NCI-H510A (cell line): ENCODE measurements around the gene ORM2.
"Not testable (repeated sequence)": the region's sequence is repeated elsewhere in the genome, so short reads cannot be mapped to it uniquely, and the experiment has no call there.

Experiments
- DNase-seq: peaks from one replicate; lab custom pipeline; 2025; lab: John Stamatoyannopoulos, UW

The ORM2 gene

DNA sequence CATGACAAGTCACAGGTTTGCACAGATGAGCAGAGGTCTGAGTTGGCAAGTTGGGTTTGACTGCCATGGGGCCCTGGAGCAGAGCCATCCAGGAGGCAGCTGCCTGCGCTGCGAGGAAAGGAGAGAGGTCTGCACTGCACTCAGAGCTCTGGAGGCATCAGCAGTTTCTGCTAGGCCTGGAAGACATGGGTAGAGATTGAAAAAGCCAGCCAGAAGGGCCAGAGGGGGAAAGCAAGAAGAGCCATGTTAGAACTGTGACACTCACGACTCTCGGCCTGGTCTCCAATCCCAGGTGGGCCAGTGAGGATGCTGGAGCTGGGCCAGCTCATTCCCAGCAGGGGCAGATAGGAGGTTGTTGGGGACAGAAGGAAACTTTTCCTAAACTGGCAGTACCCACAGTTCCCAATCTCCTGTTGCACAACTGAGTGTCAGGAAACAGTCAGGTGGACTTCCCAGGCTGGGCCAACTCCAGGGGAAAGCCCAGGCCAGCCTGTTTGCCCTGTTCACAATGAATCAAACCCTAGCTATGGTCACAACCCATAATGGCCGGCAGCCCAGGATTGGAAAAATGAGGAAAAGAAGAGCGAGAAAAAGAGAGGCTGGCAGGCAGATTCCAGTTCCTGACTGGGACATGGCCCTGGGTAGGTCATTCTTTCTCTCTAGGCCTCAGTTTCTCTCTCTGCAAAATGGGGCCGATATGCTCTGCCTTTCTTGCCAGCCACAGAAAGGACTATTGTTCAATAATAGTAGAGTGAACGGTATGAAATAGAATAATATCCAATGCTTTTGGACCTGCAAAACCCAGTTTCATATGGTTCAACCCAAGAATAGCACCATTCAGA lies 14.6 kb upstream of the ORM2 start:
- DNase-seq, result no peak

DNA sequence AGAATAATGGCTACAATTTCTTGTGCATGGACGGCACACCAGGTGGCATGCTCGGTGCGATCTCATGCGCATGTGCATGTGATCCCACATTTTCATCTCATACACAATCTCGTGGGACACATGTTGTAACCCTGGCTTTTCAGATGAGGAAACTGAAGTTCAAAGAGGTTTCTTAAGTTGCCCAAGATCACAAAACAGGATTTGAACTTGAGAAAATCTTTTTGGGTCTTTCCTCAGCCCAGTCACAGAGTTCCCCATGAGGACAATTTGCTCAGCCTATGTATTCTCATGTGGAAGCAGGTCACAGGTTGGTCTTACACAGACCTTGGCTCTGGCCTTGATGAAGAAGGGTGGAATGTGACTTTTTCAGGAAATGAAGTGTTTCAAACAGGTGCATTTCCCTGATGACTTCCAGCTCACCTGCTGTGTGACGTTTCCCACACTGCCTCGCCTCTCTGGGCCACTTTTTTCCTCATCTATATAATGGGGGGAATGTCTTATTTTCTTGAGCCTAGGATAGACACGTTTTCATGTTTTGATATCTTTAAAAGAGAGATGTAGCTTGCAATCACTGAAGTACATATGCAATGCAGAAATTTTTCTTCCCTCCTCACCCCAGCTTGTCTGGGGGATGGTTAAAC lies 13.8 kb upstream of the ORM2 start:
- no peak for DNase-seq

- DNase-seq, result no peak
Observed at GRCh38 chr9:114316605-114317230, 13.0 kb upstream of the ORM2 start.

GRCh38 chr9:114317665-114318357 lies 11.9 kb upstream of the ORM2 start:
- DNase-seq, result no peak

DNA sequence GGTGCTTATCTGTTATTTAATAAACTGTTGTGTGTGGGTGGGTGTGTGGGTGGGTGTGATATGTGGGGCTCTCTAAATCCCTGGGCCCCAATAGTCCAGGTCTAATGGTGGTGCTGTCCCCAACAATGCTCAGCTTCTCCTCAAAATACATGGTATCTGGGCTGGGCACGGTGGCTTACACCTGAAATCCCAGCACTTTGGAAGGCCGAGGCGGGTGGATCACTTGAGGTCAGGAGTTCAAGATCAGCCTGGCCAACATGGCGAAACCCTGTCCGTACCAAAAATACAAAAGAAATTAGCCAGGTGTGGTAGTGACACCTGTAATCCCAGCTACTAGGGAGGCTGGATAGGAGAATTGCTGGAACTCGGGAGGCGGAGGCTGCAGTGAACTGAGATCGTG lies 11.3 kb upstream of the ORM2 start:
- no peak for DNase-seq

DNA sequence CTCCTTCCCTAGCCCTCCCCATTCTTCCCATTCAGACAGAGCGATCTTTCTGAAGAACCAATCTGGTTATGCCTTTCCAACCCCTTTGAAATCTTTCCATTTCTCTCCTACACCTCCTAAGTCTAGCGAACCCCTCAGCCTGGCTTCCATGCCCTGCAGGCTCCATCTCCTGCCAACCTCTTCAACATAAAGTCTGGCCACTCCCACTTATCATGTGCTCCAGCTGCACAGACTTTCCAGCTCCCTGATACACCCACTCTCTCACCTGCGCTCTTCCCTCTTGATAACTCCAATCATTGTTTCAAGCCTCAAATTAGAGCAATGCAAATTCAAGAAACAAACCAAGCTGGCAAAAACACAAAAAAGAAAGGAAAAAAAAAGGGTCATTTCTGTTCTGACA lies 10.5 kb upstream of the ORM2 start:
- no peak for DNase-seq

- not testable (repeated sequence) for DNase-seq
Observed at GRCh38 chr9:114320710-114321109, 9.0 kb upstream of the ORM2 start.

DNA sequence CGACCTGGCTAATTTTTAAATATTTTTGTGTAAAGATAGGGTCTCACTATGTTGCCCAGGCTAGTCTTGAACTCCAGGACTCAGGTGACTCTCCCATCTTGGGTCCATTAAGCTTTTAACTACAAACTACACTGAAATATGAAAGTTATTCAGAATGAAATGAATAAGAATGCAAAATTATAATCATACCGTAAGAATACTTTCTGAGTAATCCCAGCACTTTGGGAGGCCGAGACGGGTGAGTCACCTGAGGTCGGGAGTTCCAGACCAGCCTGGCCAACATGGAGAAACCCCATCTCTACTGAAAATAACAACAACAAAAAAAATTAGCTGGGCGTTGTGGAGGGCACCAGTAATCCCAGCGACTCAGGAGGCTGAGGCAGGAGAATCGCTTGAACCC lies 7.9 kb upstream of the ORM2 start:
- DNase-seq, result no peak

DNA sequence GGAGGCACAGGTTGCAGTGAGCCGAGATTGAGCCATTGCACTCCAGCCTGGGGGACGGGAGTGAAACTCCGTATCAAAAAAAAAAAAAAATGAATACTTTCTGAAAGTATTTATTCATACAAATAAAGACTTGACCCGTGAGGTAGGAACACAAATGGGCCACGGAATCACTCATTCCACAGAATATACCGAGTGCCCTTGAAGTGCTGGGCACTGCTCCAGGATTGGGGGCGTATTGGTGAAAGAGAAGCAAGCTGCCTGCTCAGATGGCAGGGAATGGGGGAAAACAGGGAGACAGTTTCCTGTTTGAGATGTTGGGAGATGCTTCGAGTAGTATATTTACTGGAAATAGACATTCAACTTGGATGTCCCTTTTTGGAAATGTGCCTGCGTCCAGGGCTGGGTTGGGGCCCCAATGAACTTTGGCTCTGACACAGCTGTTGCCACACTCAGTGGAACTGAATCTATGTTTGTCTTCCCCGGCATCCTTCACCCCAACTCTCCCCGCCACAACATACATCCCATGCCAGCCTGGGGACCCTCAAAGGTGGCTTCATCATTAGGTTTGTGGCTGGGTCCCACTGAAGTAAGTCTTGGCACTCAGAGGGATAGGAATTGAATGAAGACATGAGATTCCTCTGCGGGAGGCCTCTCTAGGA lies 7.4 kb upstream of the ORM2 start:
- DNase-seq, result not testable (repeated sequence)

DNA sequence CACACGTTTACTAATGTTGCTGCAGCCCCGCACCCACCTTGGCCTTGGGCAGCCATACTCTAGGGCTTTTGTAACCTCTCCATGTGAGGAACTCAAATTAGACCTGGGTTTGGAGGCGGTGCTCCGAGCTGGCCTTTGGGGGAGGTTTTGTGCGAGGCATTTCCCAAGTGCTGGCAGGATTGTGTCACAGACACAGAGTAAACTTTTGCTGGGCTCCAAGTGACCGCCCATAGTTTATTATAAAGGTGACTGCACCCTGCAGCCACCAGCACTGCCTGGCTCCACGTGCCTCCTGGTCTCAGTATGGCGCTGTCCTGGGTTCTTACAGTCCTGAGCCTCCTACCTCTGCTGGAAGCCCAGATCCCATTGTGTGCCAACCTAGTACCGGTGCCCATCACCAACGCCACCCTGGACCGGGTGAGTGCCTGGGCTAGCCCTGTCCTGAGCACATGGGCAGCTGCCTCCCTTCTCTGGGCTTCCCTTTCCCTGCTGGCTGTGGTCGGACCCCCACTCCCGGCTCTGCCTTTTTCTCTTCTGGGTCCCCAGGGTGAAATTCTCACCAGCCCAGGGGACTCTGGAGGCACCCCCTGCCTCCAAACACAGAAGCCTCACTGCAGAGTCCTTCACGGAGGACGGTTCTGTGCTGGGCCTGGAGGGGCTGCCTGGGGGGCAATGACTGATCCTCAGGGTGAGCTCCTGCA lies 6.7 kb upstream of the ORM2 start, which contains the start of gene ORM1:
Gene ORM1 (plus strand): TSS at position 268 of the 701 bp plus-strand sequence. CDS start 36 bp downstream, at position 304.
- not testable (repeated sequence) for DNase-seq

- not testable (repeated sequence) for DNase-seq
Observed at GRCh38 chr9:114323849-114324248, 5.8 kb upstream of the ORM2 start.

DNA sequence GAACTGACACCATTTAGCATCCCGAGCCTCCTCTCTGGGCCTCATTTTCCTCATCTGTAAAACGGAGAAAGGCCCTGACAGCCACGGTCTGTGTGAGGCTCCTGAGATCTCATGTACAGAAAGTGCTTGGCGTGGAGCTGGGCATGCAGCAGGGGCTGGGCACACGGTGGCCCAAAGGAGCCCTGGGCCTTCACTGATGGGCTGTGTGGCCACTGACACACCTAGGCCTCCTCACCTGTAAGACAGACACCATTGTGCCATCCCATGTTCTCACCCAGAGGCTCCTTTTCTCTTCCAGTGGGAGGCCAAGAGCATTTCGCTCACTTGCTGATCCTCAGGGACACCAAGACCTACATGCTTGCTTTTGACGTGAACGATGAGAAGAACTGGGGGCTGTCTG lies 5.2 kb upstream of the ORM2 start:
- DNase-seq, result no peak

DNA sequence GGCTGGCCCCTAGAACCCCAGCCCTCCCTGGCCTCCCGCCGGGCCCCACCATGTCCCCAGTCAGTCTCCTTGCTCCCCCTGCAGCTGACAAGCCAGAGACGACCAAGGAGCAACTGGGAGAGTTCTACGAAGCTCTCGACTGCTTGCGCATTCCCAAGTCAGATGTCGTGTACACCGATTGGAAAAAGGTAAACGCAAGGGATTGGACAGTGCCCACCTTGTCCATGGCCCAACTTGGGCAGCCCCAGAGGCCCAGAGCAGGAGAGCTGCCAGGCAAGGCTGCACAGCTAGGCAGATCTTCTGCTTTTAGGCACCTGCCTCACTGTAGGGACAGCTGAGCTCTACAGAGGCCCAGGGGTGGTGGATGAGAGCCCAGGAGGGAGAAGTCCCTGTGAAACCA lies 4.7 kb upstream of the ORM2 start:
- not testable (repeated sequence) for DNase-seq

- DNase-seq, result not testable (repeated sequence)
Observed at GRCh38 chr9:114325684-114326254, 3.9 kb upstream of the ORM2 start.

DNA sequence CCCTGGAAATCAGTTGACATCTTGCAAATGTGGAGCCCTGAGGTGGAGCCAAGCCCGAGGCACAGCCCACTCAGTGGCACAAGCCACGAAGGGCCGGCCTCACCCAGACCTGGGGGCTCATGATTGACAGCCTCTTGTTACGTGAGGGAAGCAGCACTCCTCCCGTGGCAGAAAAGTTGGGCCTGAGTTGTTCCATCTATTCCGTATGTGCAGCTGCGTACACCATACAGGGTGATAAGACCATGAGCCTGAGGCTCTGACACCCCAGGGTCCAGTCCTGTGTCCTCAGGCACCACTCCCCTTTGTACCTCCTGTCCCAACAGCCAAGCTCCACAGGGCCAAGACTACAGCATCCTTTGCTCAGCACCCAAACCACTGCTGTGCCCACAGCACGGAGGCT lies 1.9 kb upstream of the ORM2 start:
- no peak for DNase-seq

DNA sequence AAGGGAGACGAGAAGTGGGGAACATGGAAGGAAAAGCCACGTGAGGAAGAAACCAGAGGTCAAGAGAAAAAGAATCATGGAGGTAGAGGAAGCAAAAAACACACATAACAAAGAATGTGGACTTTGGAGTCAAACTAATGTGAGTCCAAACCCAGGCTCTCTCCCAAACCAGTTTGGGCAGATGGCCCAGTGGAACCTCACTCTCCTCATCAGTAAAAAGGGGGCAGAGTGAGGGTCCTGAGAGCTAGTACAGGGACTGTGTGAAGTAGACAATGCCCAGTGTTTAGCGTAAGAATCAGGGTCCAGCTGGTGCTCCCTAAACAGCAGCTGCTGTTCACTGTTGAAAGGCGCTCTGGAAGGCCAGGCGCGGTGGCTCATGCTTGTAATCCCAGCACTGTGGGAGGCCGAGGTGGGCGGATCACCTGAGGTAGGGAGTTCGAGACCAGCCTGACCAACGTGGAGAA lies 1.3 kb upstream of the ORM2 start:
- DNase-seq, result not testable (repeated sequence)

DNA sequence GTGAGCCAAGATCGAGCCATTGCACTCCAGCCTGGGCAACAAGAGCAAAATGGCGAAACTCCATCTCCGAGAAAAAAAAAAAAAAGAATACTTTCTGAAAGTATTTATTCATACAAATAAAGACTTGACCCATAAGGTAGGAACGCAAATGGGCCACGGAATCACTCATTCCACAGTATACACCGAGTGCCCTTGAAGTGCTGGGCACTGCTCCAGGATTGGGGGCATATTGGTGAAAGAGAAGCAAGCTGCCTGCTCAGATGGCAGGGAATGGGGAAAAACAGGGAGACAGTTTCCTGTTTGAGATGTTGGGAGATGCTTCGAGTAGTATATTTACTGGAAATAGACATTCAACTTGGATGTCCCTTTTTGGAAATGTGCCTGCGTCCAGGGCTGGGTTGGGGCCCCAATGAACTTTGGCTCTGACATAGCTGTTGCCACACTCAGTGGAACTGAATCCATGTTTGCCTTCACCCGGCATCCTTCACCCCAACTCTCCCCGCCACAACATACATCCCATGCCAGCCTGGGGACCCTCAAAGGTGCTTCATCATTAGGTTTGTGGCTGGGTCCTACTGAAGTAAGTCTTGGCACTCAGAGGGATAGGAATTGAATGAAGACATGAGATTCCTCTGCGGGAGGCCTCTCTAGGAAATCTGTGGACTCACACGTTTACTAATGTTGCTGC lies 588 bp upstream of the ORM2 start:
- not testable (repeated sequence) for DNase-seq

DNA sequence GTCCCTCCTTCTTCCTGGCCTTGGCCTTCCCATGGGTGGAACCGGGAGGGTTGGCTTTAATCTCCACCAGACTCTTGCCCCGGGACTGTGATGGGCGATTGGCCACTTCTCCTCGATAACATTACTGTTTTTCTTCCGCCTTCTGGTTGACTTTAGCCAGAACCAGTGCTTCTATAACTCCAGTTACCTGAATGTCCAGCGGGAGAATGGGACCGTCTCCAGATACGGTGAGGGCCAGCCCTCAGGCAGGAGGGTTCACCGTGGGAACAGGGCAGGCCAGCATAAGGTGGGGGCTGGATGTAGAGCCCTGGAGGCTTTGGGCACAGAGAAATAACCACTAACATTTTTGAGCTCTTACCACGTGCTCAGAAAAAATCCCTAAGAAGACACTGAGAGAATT lies 967 bp downstream of the ORM2 start:
- no peak for DNase-seq

- not testable (repeated sequence) for DNase-seq
Observed at GRCh38 chr9:114331229-114332195, 1.8 kb downstream of the ORM2 start.
